Skeletal muscle satellite cell (primary cell): Measurements from ENCODE around the gene ITPK1.

Experiments
- H3K27me3 ChIP-seq: 2 replicates; pipeline ENCODE4 v1.7.0; 2013; ENCODE audit warnings: low read length; ENCODE audit not compliant: control insufficient read depth, insufficient read depth
- H3K36me3 ChIP-seq: 2 replicates; pipeline ENCODE4 v1.7.0; 2013; ENCODE audit warnings: mild to moderate bottlenecking, control low read depth, low read length; ENCODE audit not compliant: insufficient read depth
- H3K4me1 ChIP-seq: 2 replicates; pipeline ENCODE4 v1.7.0; 2013; ENCODE audit warnings: low read length; ENCODE audit not compliant: control insufficient read depth, insufficient read depth
- H3K4me2 ChIP-seq: 2 replicates; pipeline ENCODE4 v1.7.0; 2013; ENCODE audit warnings: mild to moderate bottlenecking, low read length
- H3K4me3 ChIP-seq: 2 replicates; pipeline ENCODE4 v1.7.0; 2013; ENCODE audit warnings: low read length
- H3K9ac ChIP-seq: 2 replicates; pipeline ENCODE4 v1.7.0; 2013; ENCODE audit warnings: mild to moderate bottlenecking, low read depth, low read length, moderate library complexity
- H3K9me3 ChIP-seq: replicated peaks from 2 replicates; pipeline ENCODE4 v1.7.0; 2013; ENCODE audit warnings: mild to moderate bottlenecking, control low read depth, low read length

The ITPK1 gene

GRCh38 chr14:93044121-93044520 lies 71.6 kb downstream of the ITPK1 start:
- Histone ChIP-seq H3K4me2 (no peak overlapping the region), H3K9me3 (no peaks in the 10 kb centered on the region), H3K4me1 (peaks cover 72% of the 10 kb centered on the region), H3K27me3 (no peaks in the 10 kb centered on the region), H3K9ac (peak overlapping the region; percentile 58), H3K4me3 (no peak overlapping the region), H3K36me3 (no peaks in the 10 kb centered on the region)

DNA sequence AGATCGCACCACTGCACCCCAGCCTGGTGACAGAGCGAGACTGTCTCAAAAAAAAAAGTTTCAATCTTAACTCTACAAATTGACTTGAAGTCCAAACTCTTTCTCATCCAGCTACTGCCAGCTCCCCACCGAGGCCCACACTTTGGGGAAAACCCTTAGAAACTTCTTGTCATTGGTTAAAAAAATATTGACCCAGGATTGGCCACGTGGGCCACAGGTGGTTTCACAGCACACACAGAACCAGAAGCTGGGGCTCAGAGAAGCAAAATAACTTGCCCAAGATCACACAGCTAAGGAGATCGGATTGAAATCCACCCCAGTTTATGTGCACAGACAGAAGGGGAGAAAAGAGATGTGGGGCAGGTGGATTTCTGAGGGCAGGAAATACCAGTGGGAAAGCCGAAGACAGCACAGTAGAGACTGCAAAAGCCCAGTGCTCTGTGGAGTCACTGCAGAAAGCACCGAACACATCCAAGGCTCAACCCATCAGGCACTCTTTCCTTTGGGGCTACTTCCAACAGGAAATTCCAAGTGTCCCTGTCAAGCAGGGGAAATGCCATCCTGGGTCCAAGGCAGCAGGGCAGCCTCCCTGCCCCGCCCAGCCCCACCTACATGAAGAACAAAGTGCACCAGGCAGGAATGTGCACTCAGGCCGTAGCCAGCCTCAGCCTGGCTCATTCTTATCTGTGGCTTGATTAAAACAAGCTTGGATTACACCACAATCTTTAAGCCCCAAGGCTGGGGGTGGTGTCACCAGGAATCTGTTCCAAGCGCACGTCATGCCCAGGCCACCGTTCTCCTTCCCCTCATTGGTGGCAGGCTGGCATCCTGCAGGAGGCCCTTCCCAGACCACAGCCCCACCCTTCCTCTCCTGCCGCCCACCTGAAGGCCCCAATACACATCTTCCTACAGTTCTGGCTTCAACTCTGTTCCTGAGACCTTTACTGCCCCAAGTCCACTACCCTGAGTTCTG lies 72.5 kb downstream of the ITPK1 start:
- no peaks in the 10 kb centered on the region for H3K36me3 ChIP-seq
- no peaks in the 10 kb centered on the region for H3K9me3 ChIP-seq
- no peaks in the 10 kb centered on the region for H3K27me3 ChIP-seq
- H3K4me1 ChIP-seq, result peaks cover 76% of the 10 kb centered on the region
- peak overlapping the region; percentile 37 for H3K4me2 ChIP-seq
- H3K4me3 ChIP-seq, result no peak overlapping the region
- peak overlapping the region; percentile 58 for H3K9ac ChIP-seq

DNA sequence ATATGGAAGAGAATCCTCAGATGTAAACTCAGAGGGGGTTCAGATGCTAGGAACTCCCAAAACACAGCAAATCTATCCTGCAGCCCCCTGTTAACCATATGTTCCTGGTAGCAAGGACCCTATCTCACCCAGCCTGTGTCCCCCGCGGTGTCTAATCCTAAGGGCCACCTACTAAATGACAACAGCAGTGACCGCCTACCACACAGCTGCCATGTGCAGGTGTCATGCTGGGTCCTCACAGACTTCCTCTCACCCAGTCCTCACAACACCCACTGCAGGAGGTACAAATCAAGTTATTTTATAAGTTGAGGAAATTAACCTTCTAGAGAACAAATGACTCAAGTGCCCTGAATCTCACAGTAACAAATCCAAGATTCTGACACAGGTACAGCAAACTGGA lies 73.9 kb downstream of the ITPK1 start:
- no peak overlapping the region for H3K9ac ChIP-seq
- H3K4me2 ChIP-seq, result no peak overlapping the region
- peaks cover 81% of the 10 kb centered on the region for H3K4me1 ChIP-seq
- H3K4me3 ChIP-seq, result no peak overlapping the region
- no peaks in the 10 kb centered on the region for H3K36me3 ChIP-seq
- H3K9me3 ChIP-seq, result no peaks in the 10 kb centered on the region
- H3K27me3 ChIP-seq, result no peaks in the 10 kb centered on the region

GRCh38 chr14:93040982-93041381 lies 74.7 kb downstream of the ITPK1 start:
- H3K4me2 ChIP-seq, result no peak overlapping the region
- H3K9ac ChIP-seq, result no peak overlapping the region
- no peak overlapping the region for H3K4me3 ChIP-seq
- no peaks in the 10 kb centered on the region for H3K27me3 ChIP-seq
- peaks cover 81% of the 10 kb centered on the region for H3K4me1 ChIP-seq
- H3K9me3 ChIP-seq, result no peaks in the 10 kb centered on the region
- H3K36me3 ChIP-seq, result no peaks in the 10 kb centered on the region

DNA sequence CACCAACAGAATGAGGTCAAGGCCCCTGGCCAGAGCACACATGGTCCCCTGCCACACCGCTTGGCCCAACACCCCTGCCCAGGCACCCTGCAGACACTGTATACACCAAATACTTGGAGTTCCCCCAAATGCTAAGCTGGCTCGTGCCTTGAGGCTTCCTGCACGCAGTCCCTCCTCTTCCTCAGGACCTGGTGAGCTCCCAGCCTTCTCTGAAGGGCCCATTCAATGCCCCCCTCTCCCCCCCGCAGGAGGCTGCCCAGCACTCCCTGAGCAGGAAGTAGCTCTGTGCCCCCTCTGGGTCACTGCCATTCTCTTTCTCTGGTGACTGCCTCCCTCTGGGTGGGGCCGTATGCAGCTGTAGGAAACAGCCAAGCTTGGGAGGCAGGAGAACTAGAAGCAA lies 75.3 kb downstream of the ITPK1 start:
- no peaks in the 10 kb centered on the region for H3K36me3 ChIP-seq
- no peaks in the 10 kb centered on the region for H3K9me3 ChIP-seq
- peaks cover 81% of the 10 kb centered on the region for H3K4me1 ChIP-seq
- H3K27me3 ChIP-seq, result no peaks in the 10 kb centered on the region
- no peak overlapping the region for H3K4me3 ChIP-seq
- H3K9ac ChIP-seq, result no peak overlapping the region
- H3K4me2 ChIP-seq, result no peak overlapping the region

- Histone ChIP-seq H3K4me1 (peaks cover 75% of the 10 kb centered on the region), H3K27me3 (no peaks in the 10 kb centered on the region), H3K36me3 (no peaks in the 10 kb centered on the region), H3K4me3 (no peak overlapping the region), H3K9ac (no peak overlapping the region), H3K4me2 (no peak overlapping the region), H3K9me3 (no peaks in the 10 kb centered on the region)
These were observed 75.9 kb downstream of the ITPK1 start for GRCh38 chr14:93039649-93040315.

- H3K9ac ChIP-seq, result no peak overlapping the region
- no peaks in the 10 kb centered on the region for H3K9me3 ChIP-seq
- H3K4me2 ChIP-seq, result no peak overlapping the region
- H3K4me3 ChIP-seq, result no peak overlapping the region
- H3K36me3 ChIP-seq, result no peaks in the 10 kb centered on the region
- peaks cover 65% of the 10 kb centered on the region for H3K4me1 ChIP-seq
- H3K27me3 ChIP-seq, result no peaks in the 10 kb centered on the region
These were observed 78.4 kb downstream of the ITPK1 start for GRCh38 chr14:93037351-93037750.

DNA sequence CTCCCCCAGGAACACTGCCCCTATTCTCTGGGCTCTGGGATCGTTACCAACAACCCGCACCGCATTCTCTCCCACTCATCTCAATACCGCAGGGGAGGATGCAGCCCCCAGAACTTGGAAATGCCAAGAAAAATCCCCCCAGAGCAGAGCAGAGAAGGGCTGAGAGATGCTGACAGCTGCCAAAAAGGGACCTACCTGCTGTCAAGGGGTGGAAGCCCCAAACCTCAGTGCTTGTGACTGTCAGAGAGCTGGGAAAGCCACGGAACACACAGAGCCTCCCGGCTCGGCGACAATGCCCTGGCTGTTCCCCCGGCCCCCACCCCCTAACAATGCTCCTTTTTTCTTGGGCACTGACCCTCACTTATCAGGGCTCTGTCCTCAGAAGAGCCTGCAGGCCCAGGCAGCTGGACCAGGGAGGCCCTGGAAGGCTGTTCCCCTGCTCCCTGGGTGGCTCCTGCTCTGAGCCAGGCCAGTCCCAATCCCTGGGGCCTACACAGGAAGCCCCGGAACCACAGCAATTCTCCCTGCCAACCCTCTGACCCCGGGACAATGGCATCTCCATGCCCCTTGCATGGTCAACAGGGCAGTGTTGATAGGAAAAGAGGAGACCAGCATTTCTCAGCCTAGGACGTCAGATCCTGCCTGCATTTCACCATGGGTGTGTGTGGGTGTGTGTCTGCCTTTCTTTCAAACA lies 78.9 kb downstream of the ITPK1 start:
- H3K4me1 ChIP-seq, result peaks cover 66% of the 10 kb centered on the region
- H3K9ac ChIP-seq, result peak overlapping the region; percentile 24
- no peaks in the 10 kb centered on the region for H3K9me3 ChIP-seq
- H3K36me3 ChIP-seq, result no peaks in the 10 kb centered on the region
- H3K4me3 ChIP-seq, result no peak overlapping the region
- H3K4me2 ChIP-seq, result peak overlapping the region; percentile 25
- H3K27me3 ChIP-seq, result no peaks in the 10 kb centered on the region

DNA sequence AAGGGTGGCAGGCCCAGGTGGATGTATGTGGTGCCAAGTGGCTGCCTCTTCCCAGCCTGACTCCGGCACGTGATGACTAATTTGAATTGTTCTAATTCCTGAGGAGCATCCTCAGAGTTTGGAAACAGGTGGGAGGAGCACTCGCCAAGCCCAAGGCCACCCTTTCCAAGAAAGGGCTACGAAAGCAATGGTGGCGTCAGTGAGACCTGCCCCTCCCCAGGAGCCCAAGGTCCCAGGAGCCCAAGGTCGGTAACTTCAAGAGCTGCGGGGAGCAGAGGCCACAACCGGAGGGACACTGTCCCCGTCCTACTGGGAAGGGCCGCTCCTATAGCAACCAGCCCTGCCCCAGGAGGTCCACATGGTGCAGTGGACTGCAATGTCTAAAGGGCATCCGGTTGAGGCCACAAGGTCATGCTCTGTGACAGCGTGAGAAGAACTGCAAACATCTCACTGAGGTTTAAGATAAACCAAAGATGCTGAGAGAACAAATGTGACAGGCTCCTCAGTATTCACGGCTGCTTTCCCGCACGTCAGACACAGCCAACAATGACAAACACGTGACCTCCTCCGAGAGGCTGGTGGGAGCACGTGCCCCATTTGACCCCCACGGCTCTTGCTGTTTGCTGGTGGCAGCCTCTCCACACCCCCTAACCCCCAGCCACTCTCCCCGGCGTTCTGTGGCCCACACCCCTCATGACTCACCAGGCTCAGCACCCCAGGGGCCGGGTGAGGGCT lies 79.6 kb downstream of the ITPK1 start:
- Histone ChIP-seq H3K9ac (peak overlapping the region; percentile 24), H3K36me3 (no peaks in the 10 kb centered on the region), H3K4me1 (peaks cover 59% of the 10 kb centered on the region)

DNA sequence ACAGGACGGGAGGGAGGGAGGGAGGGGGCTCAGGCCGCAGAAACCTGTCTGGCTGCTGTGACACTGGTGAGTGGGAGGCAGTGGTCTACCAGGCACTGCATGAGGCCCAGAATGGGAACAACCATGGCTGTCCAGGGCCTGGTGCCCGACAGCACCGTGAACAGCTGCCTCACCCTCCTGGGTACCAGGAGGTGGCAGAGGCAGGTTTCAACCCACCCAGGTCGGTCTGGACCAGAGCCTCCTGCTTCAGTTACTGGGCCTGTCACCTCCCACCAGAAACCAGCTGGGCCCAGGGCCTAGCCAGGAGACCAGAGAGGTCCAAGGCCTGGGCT lies 80.2 kb downstream of the ITPK1 start:
- Histone ChIP-seq H3K4me3 (no peak overlapping the region), H3K36me3 (no peaks in the 10 kb centered on the region), H3K4me2 (no peak overlapping the region), H3K4me1 (peaks cover 54% of the 10 kb centered on the region), H3K9ac (no peak overlapping the region), H3K9me3 (no peaks in the 10 kb centered on the region), H3K27me3 (no peaks in the 10 kb centered on the region)

More for the DNA sequence above, 79.6 kb downstream of the ITPK1 start:
- Histone ChIP-seq H3K27me3 (no peaks in the 10 kb centered on the region), H3K9me3 (no peaks in the 10 kb centered on the region), H3K4me3 (no peak overlapping the region), H3K4me2 (peak overlapping the region; percentile 25)

DNA sequence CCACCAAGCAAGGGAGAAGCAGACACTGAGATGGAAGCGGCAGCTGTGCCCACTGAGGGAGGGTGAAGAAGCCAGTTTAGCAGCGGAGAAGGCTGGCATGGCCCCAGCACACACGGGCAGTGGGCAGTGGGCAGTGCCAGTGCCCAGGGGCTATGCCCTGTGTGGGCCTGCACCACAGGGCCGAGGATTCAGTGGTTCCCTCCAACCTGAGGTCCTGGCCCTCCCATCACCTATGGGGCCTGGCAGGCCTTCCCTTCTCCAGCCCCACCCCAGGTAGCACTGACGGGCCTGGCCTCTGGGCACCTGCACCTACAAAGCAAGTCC lies 81.1 kb downstream of the ITPK1 start:
- no peaks in the 10 kb centered on the region for H3K36me3 ChIP-seq
- no peak overlapping the region for H3K9ac ChIP-seq
- no peaks in the 10 kb centered on the region for H3K27me3 ChIP-seq
- no peak overlapping the region for H3K4me2 ChIP-seq
- no peaks in the 10 kb centered on the region for H3K9me3 ChIP-seq
- H3K4me1 ChIP-seq, result peaks cover 45% of the 10 kb centered on the region
- no peak overlapping the region for H3K4me3 ChIP-seq
